Activated CD8-positive, alpha-beta memory T cell treated with anti-CD3 and anti-CD28 coated beads, Interleukin-2, amount 10 ng/mL, durations not matched to agents 7 days and 5 days (primary cell): ENCODE data around the gene DHX36. TPM values are rescaled to one million over a fixed set of nuclear protein-coding genes. Genes with fewer than 3 reads are reported as not detected.

Experiments used
- ATAC-seq: fragments of 150-1000 bp; cut with Tn5 transposase; one replicate; pipeline ENCODE4 v1.10.0; 2021; ENCODE audit warnings: moderate library complexity
- CTCF ChIA-PET: fragments of 350-600 bp; sonication (Branson Sonifier 250); formaldehyde crosslinking; loops from one replicate; lab custom pipeline; 2021; ENCODE audit warnings: antibody characterized with exemption; lab: Charles Lee
- DNase-seq: peaks from one replicate; pipeline ENCODE4 v3.0.0-alpha.2; 2020
- H3K27ac Mint-ChIP-seq: one replicate; pipeline ENCODE4 v1.8.0; 2021; ENCODE audit warnings: mild to moderate bottlenecking, mixed read lengths
- H3K27me3 Mint-ChIP-seq: one replicate; pipeline ENCODE4 v1.8.0; 2021; ENCODE audit warnings: mixed read lengths
- H3K36me3 Mint-ChIP-seq: one replicate; pipeline ENCODE4 v1.8.0; 2021; ENCODE audit warnings: mild to moderate bottlenecking, mixed read lengths
- H3K4me1 Mint-ChIP-seq: one replicate; pipeline ENCODE4 v1.8.0; 2021; ENCODE audit warnings: mixed read lengths
- H3K4me3 Mint-ChIP-seq: one replicate; pipeline ENCODE4 v1.8.0; 2021; ENCODE audit warnings: mild to moderate bottlenecking, moderate library complexity, mixed read lengths
- H3K9me3 Mint-ChIP-seq: one replicate; pipeline ENCODE4 v1.8.0; 2022; ENCODE audit warnings: low read depth, mixed read lengths
- total RNA-seq, 2 experiments: library from RNA; stranded (reverse); gene quantifications; one replicate each; pipeline ENCODE4 v1.2.3, GENCODE V29; 2021

Gene DHX36
- total RNA-seq, 2 experiments from 2014 or later: 70.5 to 77.2 TPM

GRCh38 chr3:154316974-154317767, 7.1 kb downstream of the DHX36 start:
- peaks cover 30% of the 10 kb centered on the region for H3K4me1 Mint-ChIP-seq
- ATAC-seq: peak; percentile 55
- H3K27ac Mint-ChIP-seq: peak overlapping the region; percentile 69
- H3K27me3 Mint-ChIP-seq: no peaks in the 10 kb centered on the region
- peaks cover 4% of the 10 kb centered on the region for H3K9me3 Mint-ChIP-seq
- CTCF ChIA-PET: no interaction called here
- DNase-seq: no peak
- peaks cover 42% of the 10 kb centered on the region for H3K36me3 Mint-ChIP-seq
- no peak overlapping the region for H3K4me3 Mint-ChIP-seq

- no peak for ATAC-seq
- CTCF ChIA-PET: interaction anchor here (1.5 to 2.1 kb wide), 2 partner anchors 11 to 13 kb away, joined by 5 to 6 read pairs; partner anchors contain the start of gene DHX36
- peaks cover 44% of the 10 kb centered on the region for H3K36me3 Mint-ChIP-seq
- DNase-seq: no peak
- H3K4me3 Mint-ChIP-seq: no peak overlapping the region
- H3K27ac Mint-ChIP-seq: no peak overlapping the region
- H3K4me1 Mint-ChIP-seq: peaks cover 22% of the 10 kb centered on the region
- H3K27me3 Mint-ChIP-seq: no peaks in the 10 kb centered on the region
- peaks cover 4% of the 10 kb centered on the region for H3K9me3 Mint-ChIP-seq
Observed at GRCh38 chr3:154314152-154314551, 10.1 kb downstream of the DHX36 start.

- peaks cover 58% of the 10 kb centered on the region for H3K36me3 Mint-ChIP-seq
- peaks cover 4% of the 10 kb centered on the region for H3K9me3 Mint-ChIP-seq
- CTCF ChIA-PET: no interaction called here
Observed at GRCh38 chr3:154310840-154311239, 13.4 kb downstream of the DHX36 start.

GRCh38 chr3:154307363-154307762, 16.9 kb downstream of the DHX36 start:
- no peak overlapping the region for H3K27ac Mint-ChIP-seq
- CTCF ChIA-PET: no interaction called here
- no peak for ATAC-seq

More at GRCh38 chr3:154310840-154311239, 13.4 kb downstream of the DHX36 start:
- Mint-ChIP-seq H3K4me3 (no peak overlapping the region), H3K27ac (no peak overlapping the region), H3K4me1 (peaks cover 17% of the 10 kb centered on the region), H3K27me3 (no peaks in the 10 kb centered on the region)
- ATAC-seq (no peak), DNase-seq (no peak)

GRCh38 chr3:154304936-154305335, 19.4 kb downstream of the DHX36 start:
- peaks cover 64% of the 10 kb centered on the region for H3K36me3 Mint-ChIP-seq
- H3K27ac Mint-ChIP-seq: no peak overlapping the region
- no peaks in the 10 kb centered on the region for H3K27me3 Mint-ChIP-seq
- ATAC-seq: no peak
- H3K4me1 Mint-ChIP-seq: peaks cover 14% of the 10 kb centered on the region
- CTCF ChIA-PET: no interaction called here
- H3K9me3 Mint-ChIP-seq: no peaks in the 10 kb centered on the region
- DNase-seq: no peak
- no peak overlapping the region for H3K4me3 Mint-ChIP-seq

More at GRCh38 chr3:154307363-154307762, 16.9 kb downstream of the DHX36 start:
- Mint-ChIP-seq H3K9me3 (no peaks in the 10 kb centered on the region), H3K4me3 (no peak overlapping the region), H3K4me1 (peaks cover 17% of the 10 kb centered on the region), H3K27me3 (no peaks in the 10 kb centered on the region), H3K36me3 (peaks cover 51% of the 10 kb centered on the region)
- DNase-seq: no peak

- Mint-ChIP-seq H3K27me3 (no peaks in the 10 kb centered on the region), H3K4me1 (peaks cover 13% of the 10 kb centered on the region), H3K36me3 (peaks cover 62% of the 10 kb centered on the region), H3K4me3 (no peak overlapping the region), H3K27ac (no peak overlapping the region), H3K9me3 (no peaks in the 10 kb centered on the region)
- no peak for ATAC-seq
- CTCF ChIA-PET: no interaction called here
- no peak for DNase-seq
Observed at GRCh38 chr3:154304116-154304786, 20.0 kb downstream of the DHX36 start.

GRCh38 chr3:154301561-154301960, 22.7 kb downstream of the DHX36 start:
- peaks cover 2% of the 10 kb centered on the region for H3K4me1 Mint-ChIP-seq
- no peaks in the 10 kb centered on the region for H3K9me3 Mint-ChIP-seq
- CTCF ChIA-PET: interaction anchor here (1.4 to 2.3 kb wide), 2 partner anchors 8 to 12 kb away, joined by 3 to 6 read pairs; no protein-coding TSS in a partner anchor
- DNase-seq: no peak
- H3K4me3 Mint-ChIP-seq: no peak overlapping the region
- no peaks in the 10 kb centered on the region for H3K27me3 Mint-ChIP-seq
- no peak overlapping the region for H3K27ac Mint-ChIP-seq
- ATAC-seq: no peak
- H3K36me3 Mint-ChIP-seq: peaks cover 51% of the 10 kb centered on the region

- Mint-ChIP-seq H3K4me3 (no peak overlapping the region), H3K9me3 (no peaks in the 10 kb centered on the region), H3K4me1 (no peaks in the 10 kb centered on the region), H3K36me3 (peaks cover 42% of the 10 kb centered on the region), H3K27me3 (no peaks in the 10 kb centered on the region), H3K27ac (no peak overlapping the region)
- ATAC-seq (no peak), DNase-seq (no peak)
- CTCF ChIA-PET: no interaction called here
Observed at GRCh38 chr3:154294016-154294415, 30.3 kb downstream of the DHX36 start.

GRCh38 chr3:154290187-154290586, 34.1 kb downstream of the DHX36 start:
- Mint-ChIP-seq H3K36me3 (peaks cover 38% of the 10 kb centered on the region), H3K9me3 (no peaks in the 10 kb centered on the region), H3K27me3 (no peaks in the 10 kb centered on the region), H3K4me1 (peaks cover 2% of the 10 kb centered on the region), H3K4me3 (no peak overlapping the region), H3K27ac (no peak overlapping the region)
- ATAC-seq (no peak), DNase-seq (no peak)
- CTCF ChIA-PET: no interaction called here

GRCh38 chr3:154285221-154285620, 39.1 kb downstream of the DHX36 start:
- no peak for DNase-seq
- Mint-ChIP-seq H3K4me3 (no peak overlapping the region), H3K4me1 (peaks cover 7% of the 10 kb centered on the region), H3K27me3 (no peaks in the 10 kb centered on the region), H3K36me3 (peaks cover 47% of the 10 kb centered on the region), H3K27ac (peak overlapping the region; percentile 46), H3K9me3 (no peaks in the 10 kb centered on the region)
- no peak for ATAC-seq
- CTCF ChIA-PET: interaction anchor here (0.6 to 1.1 kb wide), 2 partner anchors 30 to 169 kb away, joined by 3 to 4 read pairs; no protein-coding TSS in a partner anchor

GRCh38 chr3:154280161-154280560, 44.1 kb downstream of the DHX36 start:
- H3K27ac Mint-ChIP-seq: no peak overlapping the region
- peaks cover 57% of the 10 kb centered on the region for H3K36me3 Mint-ChIP-seq
- H3K4me1 Mint-ChIP-seq: peaks cover 5% of the 10 kb centered on the region
- DNase-seq (no peak), ATAC-seq (no peak)
- no peak overlapping the region for H3K4me3 Mint-ChIP-seq
- CTCF ChIA-PET: no interaction called here
- no peaks in the 10 kb centered on the region for H3K27me3 Mint-ChIP-seq
- no peaks in the 10 kb centered on the region for H3K9me3 Mint-ChIP-seq

- Mint-ChIP-seq H3K4me3 (no peak overlapping the region), H3K36me3 (peaks cover 56% of the 10 kb centered on the region), H3K4me1 (no peaks in the 10 kb centered on the region), H3K9me3 (no peaks in the 10 kb centered on the region), H3K27me3 (no peaks in the 10 kb centered on the region), H3K27ac (no peak overlapping the region)
- DNase-seq (no peak), ATAC-seq (no peak)
- CTCF ChIA-PET: no interaction called here
Observed at GRCh38 chr3:154275965-154276364, 48.3 kb downstream of the DHX36 start.

- no peak for DNase-seq
- H3K4me3 Mint-ChIP-seq: no peak overlapping the region
- CTCF ChIA-PET: no interaction called here
- no peaks in the 10 kb centered on the region for H3K9me3 Mint-ChIP-seq
- H3K27me3 Mint-ChIP-seq: no peaks in the 10 kb centered on the region
- ATAC-seq: no peak
- H3K4me1 Mint-ChIP-seq: no peaks in the 10 kb centered on the region
- H3K27ac Mint-ChIP-seq: no peak overlapping the region
- peaks cover 57% of the 10 kb centered on the region for H3K36me3 Mint-ChIP-seq
Observed at GRCh38 chr3:154275292-154275691, 49.0 kb downstream of the DHX36 start.

GRCh38 chr3:154274348-154274747, 49.9 kb downstream of the DHX36 start:
- ATAC-seq (no peak), DNase-seq (no peak)
- Mint-ChIP-seq H3K36me3 (peaks cover 58% of the 10 kb centered on the region), H3K4me1 (no peaks in the 10 kb centered on the region), H3K27ac (no peak overlapping the region), H3K4me3 (no peak overlapping the region), H3K9me3 (no peaks in the 10 kb centered on the region), H3K27me3 (no peaks in the 10 kb centered on the region)
- CTCF ChIA-PET: no interaction called here
